Measurements from ENCODE around the gene SCAF11. TPM values are rescaled to one million over a fixed set of nuclear protein-coding genes. Genes with fewer than 3 reads are reported as not detected.

Gene SCAF11
- total and polyA plus RNA-seq, 2 donors from 2014 or later = 21.0 to 129 TPM

GRCh38 chr12:45966486-45966885, 23.9 kb downstream of the SCAF11 start:
- DNase-seq (peak in 1 of 5 donors; percentile 19), FAIRE-seq (peak; percentile 32)
- Histone ChIP-seq H3K36me3 (ENCODE audit: control insufficient read depth in 2 of 3, insufficient read depth in 3 of 3, low read length in 3 of 3) (peaks cover 5 to 8% (median 5%) of the 10 kb centered on the region in 3 donors), H3K9ac (ENCODE audit: low read length in 3 of 3) (no peak overlapping the region), H3K4me1 (ENCODE audit: control insufficient read depth in 2 of 3, insufficient read depth in 2 of 3, low read depth in 1 of 3, low read length in 3 of 3) (no peaks in the 10 kb centered on the region), H3K27me3 (ENCODE audit: control insufficient read depth, insufficient read depth, low read length) (no peaks in the 10 kb centered on the region), H3K27ac (ENCODE audit: low read depth in 2 of 2, low read length in 2 of 2) (no peak overlapping the region), H3K9me3 (ENCODE audit: control insufficient read depth in 2 of 3, insufficient read depth in 1 of 3, low read length in 3 of 3) (no peaks in the 10 kb centered on the region), H3K4me3 (ENCODE audit: low read length in 3 of 3) (no peak overlapping the region)
- TF ChIP-seq, protein P1, sequence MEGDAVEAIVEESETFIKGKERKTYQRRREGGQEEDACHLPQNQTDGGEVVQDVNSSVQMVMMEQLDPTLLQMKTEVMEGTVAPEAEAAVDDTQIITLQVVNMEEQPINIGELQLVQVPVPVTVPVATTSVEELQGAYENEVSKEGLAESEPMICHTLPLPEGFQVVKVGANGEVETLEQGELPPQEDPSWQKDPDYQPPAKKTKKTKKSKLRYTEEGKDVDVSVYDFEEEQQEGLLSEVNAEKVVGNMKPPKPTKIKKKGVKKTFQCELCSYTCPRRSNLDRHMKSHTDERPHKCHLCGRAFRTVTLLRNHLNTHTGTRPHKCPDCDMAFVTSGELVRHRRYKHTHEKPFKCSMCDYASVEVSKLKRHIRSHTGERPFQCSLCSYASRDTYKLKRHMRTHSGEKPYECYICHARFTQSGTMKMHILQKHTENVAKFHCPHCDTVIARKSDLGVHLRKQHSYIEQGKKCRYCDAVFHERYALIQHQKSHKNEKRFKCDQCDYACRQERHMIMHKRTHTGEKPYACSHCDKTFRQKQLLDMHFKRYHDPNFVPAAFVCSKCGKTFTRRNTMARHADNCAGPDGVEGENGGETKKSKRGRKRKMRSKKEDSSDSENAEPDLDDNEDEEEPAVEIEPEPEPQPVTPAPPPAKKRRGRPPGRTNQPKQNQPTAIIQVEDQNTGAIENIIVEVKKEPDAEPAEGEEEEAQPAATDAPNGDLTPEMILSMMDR (IDR thresholded peaks at IDR 0.05; ENCODE audit: borderline replicate concordance, extremely low read depth, insufficient read depth) = no peak
- intact Hi-C loops (cut with DNase I) = no loop called here

DNA sequence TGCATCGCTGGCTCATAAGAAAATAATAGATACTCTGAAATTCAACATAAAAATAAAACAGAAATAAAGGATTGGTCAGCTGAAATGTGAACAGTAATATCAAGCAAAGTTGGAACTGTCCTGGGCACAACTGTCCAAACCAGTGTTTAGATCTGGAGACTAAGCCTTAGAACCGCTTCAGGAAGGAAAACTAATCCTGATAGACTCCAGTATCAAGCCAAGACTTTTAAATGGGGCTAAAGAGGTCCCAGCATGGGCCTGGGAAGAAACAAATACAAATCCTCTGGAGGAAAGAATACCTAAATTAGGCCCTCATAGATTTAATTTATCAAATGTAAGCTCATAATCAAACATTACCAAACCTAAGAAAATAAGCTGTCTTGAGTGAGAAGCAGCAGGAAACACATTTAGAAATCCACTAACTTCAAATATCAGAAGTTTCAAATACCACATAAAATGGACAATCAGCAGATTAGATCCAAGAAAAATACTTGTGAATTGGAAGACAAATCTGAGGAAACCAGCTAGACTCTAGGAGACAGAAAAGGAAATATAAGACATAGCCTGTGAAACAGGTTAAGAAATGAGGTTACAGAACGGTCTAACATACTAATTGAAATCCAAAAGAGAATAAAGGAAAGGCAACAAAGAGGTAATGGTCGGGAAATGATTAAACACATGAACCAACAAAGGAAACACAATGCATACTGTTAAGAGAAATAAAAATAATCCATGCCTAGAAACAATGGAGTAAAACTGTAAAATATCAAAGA, 27.6 kb downstream of the SCAF11 start:
- H3K4me3 ChIP-seq (ENCODE audit: low read length in 3 of 3) = no peak overlapping the region
- H3K9me3 ChIP-seq (ENCODE audit: control insufficient read depth in 2 of 3, insufficient read depth in 1 of 3, low read length in 3 of 3) = no peaks in the 10 kb centered on the region
- intact Hi-C loops (cut with DNase I) = no loop called here
- FAIRE-seq (no peak), DNase-seq (no peak)
- H3K27ac ChIP-seq (ENCODE audit: low read depth in 2 of 2, low read length in 2 of 2) = no peak overlapping the region
- no peaks in the 10 kb centered on the region for H3K4me1 ChIP-seq (ENCODE audit: control insufficient read depth in 2 of 3, insufficient read depth in 2 of 3, low read depth in 1 of 3, low read length in 3 of 3)
- H3K36me3 ChIP-seq (ENCODE audit: control insufficient read depth in 2 of 3, insufficient read depth in 3 of 3, low read length in 3 of 3) = peaks cover 5 to 15% (median 5%) of the 10 kb centered on the region in 3 donors
- TF ChIP-seq, protein P1 (IDR thresholded peaks at IDR 0.05; ENCODE audit: borderline replicate concordance, extremely low read depth, insufficient read depth) = no peak
- H3K27me3 ChIP-seq (ENCODE audit: control insufficient read depth, insufficient read depth, low read length) = no peaks in the 10 kb centered on the region
- no peak overlapping the region for H3K9ac ChIP-seq (ENCODE audit: low read length in 3 of 3)

DNA sequence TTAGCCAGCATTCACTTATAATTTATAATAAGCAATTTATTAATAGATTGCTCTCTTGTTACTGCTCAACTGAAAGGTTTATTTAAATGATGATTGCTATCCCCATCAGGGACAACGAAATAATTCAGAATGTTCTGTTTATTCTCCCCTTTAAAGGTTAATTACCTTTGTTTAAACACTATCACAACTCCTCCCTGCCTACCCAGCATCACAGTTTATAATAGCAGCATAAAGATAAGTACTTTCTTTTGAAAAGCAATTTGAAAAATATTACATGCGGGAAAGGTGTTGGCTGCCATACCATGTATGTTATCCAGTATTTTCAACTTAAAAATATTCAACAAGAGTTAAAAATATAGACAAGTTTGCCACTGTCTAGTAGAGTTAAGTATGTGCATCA, 30.6 kb downstream of the SCAF11 start:
- FAIRE-seq (no peak), DNase-seq (no peak)
- Histone ChIP-seq H3K4me3 (ENCODE audit: low read length in 3 of 3) (no peak overlapping the region), H3K27ac (ENCODE audit: low read depth in 2 of 2, low read length in 2 of 2) (no peak overlapping the region), H3K4me1 (ENCODE audit: control insufficient read depth in 2 of 3, insufficient read depth in 2 of 3, low read depth in 1 of 3, low read length in 3 of 3) (no peaks in the 10 kb centered on the region), H3K27me3 (ENCODE audit: control insufficient read depth, insufficient read depth, low read length) (no peaks in the 10 kb centered on the region), H3K9me3 (ENCODE audit: control insufficient read depth in 2 of 3, insufficient read depth in 1 of 3, low read length in 3 of 3) (no peaks in the 10 kb centered on the region), H3K9ac (ENCODE audit: low read length in 3 of 3) (no peak overlapping the region), H3K36me3 (ENCODE audit: control insufficient read depth in 2 of 3, insufficient read depth in 3 of 3, low read length in 3 of 3) (peaks cover 5 to 15% (median 6%) of the 10 kb centered on the region in 3 donors)
- TF ChIP-seq, protein P1 (IDR thresholded peaks at IDR 0.05; ENCODE audit: borderline replicate concordance, extremely low read depth, insufficient read depth) = no peak
- intact Hi-C loops (cut with DNase I) = no loop called here
